Lung microvascular endothelial cell (primary cell): ENCODE measurements around the gene SCTR. TPM values are rescaled to one million over a fixed set of nuclear protein-coding genes. Genes with fewer than 3 reads are reported as not detected.

Source experiments
- DNase-seq, 2 donors: peaks; one replicate each; pipeline versions ENCODE4 v3.0.0 to v3.0.0-alpha.2; 2010; ENCODE audit warnings: low read depth in 2 of 2
- total RNA-seq: library from RNA; depleted of rRNA; stranded (reverse); fragments of >200 nt; gene quantifications from 2 replicates; pipeline ENCODE4 v1.2.1, GENCODE V29; 2014

SCTR gene
- total RNA-seq = not detected in 2 replicates

- DNase-seq = no peak
Observed at GRCh38 chr2:119523952-119524694, at the start of gene SCTR. TSS of gene SCTR (minus strand) at chr2:119524483. CDS start at chr2:119524226, 257 bp downstream.

- no peak for DNase-seq
Observed at GRCh38 chr2:119567292-119567691, 43.0 kb upstream of the SCTR start.

- no peak for DNase-seq
Observed at GRCh38 chr2:119565481-119565880, 41.2 kb upstream of the SCTR start.

GRCh38 chr2:119553687-119554344 is 29.5 kb upstream of the SCTR start:
- no peak for DNase-seq

GRCh38 chr2:119552902-119553301 is 28.6 kb upstream of the SCTR start:
- DNase-seq = no peak

- DNase-seq = no peak
Observed at GRCh38 chr2:119550856-119551255, 26.6 kb upstream of the SCTR start.

- DNase-seq = no peak
Observed at GRCh38 chr2:119550346-119550745, 26.1 kb upstream of the SCTR start.

- DNase-seq = no peak
Observed at GRCh38 chr2:119549241-119549640, 25.0 kb upstream of the SCTR start.

- no peak for DNase-seq
Observed at GRCh38 chr2:119548516-119549120, 24.3 kb upstream of the SCTR start.

- no peak for DNase-seq
Observed at GRCh38 chr2:119546447-119546767, 22.1 kb upstream of the SCTR start.

- DNase-seq = no peak
Observed at GRCh38 chr2:119545754-119546446, 21.6 kb upstream of the SCTR start.

- DNase-seq = no peak
Observed at GRCh38 chr2:119544939-119545475, 20.7 kb upstream of the SCTR start.

- DNase-seq = peak; percentile 76 to 78
Observed at GRCh38 chr2:119544075-119544938, 20.0 kb upstream of the SCTR start, which contains the start of gene CFAP221. TSS of gene CFAP221 (plus strand) at chr2:119544449. CDS start at chr2:119546132, 1,683 bp downstream.

GRCh38 chr2:119541476-119541875 is 17.2 kb upstream of the SCTR start:
- no peak for DNase-seq

GRCh38 chr2:119537792-119538191 is 13.5 kb upstream of the SCTR start:
- DNase-seq = no peak

GRCh38 chr2:119536707-119537106 is 12.4 kb upstream of the SCTR start:
- no peak for DNase-seq

GRCh38 chr2:119536211-119536610 is 11.9 kb upstream of the SCTR start:
- DNase-seq = no peak

- DNase-seq = no peak
Observed at GRCh38 chr2:119533560-119533959, 9.3 kb upstream of the SCTR start.

GRCh38 chr2:119531292-119531691 is 7.0 kb upstream of the SCTR start:
- DNase-seq = peak in 1 of 2 donors; percentile 20

GRCh38 chr2:119527999-119528398 is 3.7 kb upstream of the SCTR start:
- no peak for DNase-seq

GRCh38 chr2:119525614-119526013 is 1.3 kb upstream of the SCTR start:
- peak in 1 of 2 donors; percentile 27 for DNase-seq
